ENCODE data around the gene SPANXN1. TPM values are rescaled to one million over a fixed set of nuclear protein-coding genes. Genes with fewer than 3 reads are reported as not detected.

Gene SPANXN1
- not detected in 2 replicates for total RNA-seq

GRCh38 chrX:145247203-145247602 lies at the start of gene SPANXN1:
SPANXN1 (plus strand) TSS chrX:145247503; CDS start chrX:145247587, 84 bp downstream.

